RWPE1 (cell line): ENCODE measurements around the gene USP46.

Experiments
- CTCF ChIA-PET: fragments of 350-600 bp; sonication (Branson Sonifier 250); formaldehyde crosslinking; extraction: SDS; loops from one replicate; lab custom pipeline; 2021; lab: Yijun Ruan, JAX
- POLR2A ChIA-PET: fragments of 400-600 bp; formaldehyde crosslinking; extraction: SDS; loops from one replicate; lab custom pipeline; 2020; ENCODE audit warnings: antibody characterized with exemption; ENCODE audit not compliant: low non-redundant PET; lab: Yijun Ruan, JAX
- DNase-seq: peaks from one replicate; pipeline ENCODE4 v3.0.0; 2012; ENCODE audit warnings: low spot score
- H3K27ac ChIP-seq: fragments of 450-650 bp; 2 replicates; pipeline ENCODE4 v1.5.1; 2017
- CTCF ChIP-seq: fragments of 450-650 bp; conservative IDR thresholded peaks from 2 replicates; pipeline ENCODE4 v1.5.1; 2017; ENCODE audit warnings: low read depth, mild to moderate bottlenecking

USP46 gene

GRCh38 chr4:52595001-52595400, 64.1 kb downstream of the USP46 start:
- ChIA-PET POLR2A (no interaction called here), CTCF (no interaction called here)
- no peak overlapping the region for H3K27ac ChIP-seq

GRCh38 chr4:52592287-52592686, 66.8 kb downstream of the USP46 start:
- DNase-seq, result no peak
- no peak overlapping the region for H3K27ac ChIP-seq
- POLR2A ChIA-PET, result no interaction called here
- CTCF ChIA-PET, result no interaction called here
- no peak for TF ChIP-seq CTCF

More at GRCh38 chr4:52595001-52595400, 64.1 kb downstream of the USP46 start:
- TF ChIP-seq CTCF, result no peak
- DNase-seq, result no peak

- H3K27ac ChIP-seq, result peak overlapping the region; percentile 12; the same call in 1 of the 2 replicates
- peak; percentile 4 for DNase-seq
- CTCF ChIA-PET, result interaction anchor here (0.7 kb wide), 1 partner anchor 15 kb away, joined by 5 read pairs; no protein-coding TSS in a partner anchor
- POLR2A ChIA-PET, result no interaction called here
- no peak for TF ChIP-seq CTCF
Observed at GRCh38 chr4:52588771-52589591, 70.1 kb downstream of the USP46 start.

- CTCF ChIA-PET, result interaction anchor here (0.7 kb wide), 2 partner anchors 16 to 323 kb away, joined by 4 to 5 read pairs; no protein-coding TSS in a partner anchor
- DNase-seq, result peak; percentile 11
- POLR2A ChIA-PET, result no interaction called here
- H3K27ac ChIP-seq, result peak overlapping the region; percentile 12; the same call in 1 of the 2 replicates
- peak; percentile 23; the same call in 1 of the 2 replicates for TF ChIP-seq CTCF
Observed at GRCh38 chr4:52588097-52588496, 71.0 kb downstream of the USP46 start.

GRCh38 chr4:52586069-52586468, 73.0 kb downstream of the USP46 start:
- CTCF ChIA-PET, result no interaction called here
- DNase-seq, result no peak
- no peak overlapping the region for H3K27ac ChIP-seq
- POLR2A ChIA-PET, result no interaction called here
- TF ChIP-seq CTCF, result no peak

- TF ChIP-seq CTCF, result no peak
- POLR2A ChIA-PET, result no interaction called here
- CTCF ChIA-PET, result no interaction called here
- no peak overlapping the region for H3K27ac ChIP-seq
- DNase-seq, result no peak
Observed at GRCh38 chr4:52585379-52585778, 73.7 kb downstream of the USP46 start.
